Daoy (cell line): ENCODE results near the gene OR2F1. TPM values are rescaled to one million over a fixed set of nuclear protein-coding genes. Genes with fewer than 3 reads are reported as not detected.

Experiments
- DNase-seq: peaks from one replicate; pipeline ENCODE4 v3.0.0-alpha.2; 2015; ENCODE audit warnings: low read depth
- total RNA-seq: library from RNA; depleted of rRNA; stranded (reverse); fragments of >200 nt; shearing (Covaris generic); gene quantifications from 2 replicates; pipeline ENCODE4 v1.2.3, GENCODE V29; 2014; rRNA removed

Gene OR2F1, protein sequence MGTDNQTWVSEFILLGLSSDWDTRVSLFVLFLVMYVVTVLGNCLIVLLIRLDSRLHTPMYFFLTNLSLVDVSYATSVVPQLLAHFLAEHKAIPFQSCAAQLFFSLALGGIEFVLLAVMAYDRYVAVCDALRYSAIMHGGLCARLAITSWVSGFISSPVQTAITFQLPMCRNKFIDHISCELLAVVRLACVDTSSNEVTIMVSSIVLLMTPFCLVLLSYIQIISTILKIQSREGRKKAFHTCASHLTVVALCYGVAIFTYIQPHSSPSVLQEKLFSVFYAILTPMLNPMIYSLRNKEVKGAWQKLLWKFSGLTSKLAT
- not detected in 2 replicates for total RNA-seq

DNA sequence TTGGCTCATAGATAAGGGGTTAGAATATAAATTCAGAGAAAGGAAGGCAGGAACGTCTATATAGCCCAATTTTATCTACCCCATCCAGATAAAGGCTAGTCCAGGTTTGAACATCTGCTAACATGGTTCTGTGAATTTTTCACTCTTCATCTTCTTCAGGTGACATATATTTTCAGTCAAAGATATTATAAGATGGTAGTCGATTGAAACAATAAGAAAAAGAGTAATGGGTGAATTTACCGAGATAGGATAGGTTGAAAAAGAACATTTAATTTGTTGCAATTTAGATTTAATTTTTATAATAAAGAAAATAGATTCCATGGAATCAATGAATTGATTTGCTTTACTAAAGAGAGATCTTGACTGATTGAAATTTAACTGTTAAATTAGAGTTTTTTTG lies at the start of gene OR2F1:
TSS of gene OR2F1 (plus strand) at position 301 of the 400 bp plus-strand sequence. CDS start 5,127 bp downstream, outside the sequence.
- no peak for DNase-seq

DNA sequence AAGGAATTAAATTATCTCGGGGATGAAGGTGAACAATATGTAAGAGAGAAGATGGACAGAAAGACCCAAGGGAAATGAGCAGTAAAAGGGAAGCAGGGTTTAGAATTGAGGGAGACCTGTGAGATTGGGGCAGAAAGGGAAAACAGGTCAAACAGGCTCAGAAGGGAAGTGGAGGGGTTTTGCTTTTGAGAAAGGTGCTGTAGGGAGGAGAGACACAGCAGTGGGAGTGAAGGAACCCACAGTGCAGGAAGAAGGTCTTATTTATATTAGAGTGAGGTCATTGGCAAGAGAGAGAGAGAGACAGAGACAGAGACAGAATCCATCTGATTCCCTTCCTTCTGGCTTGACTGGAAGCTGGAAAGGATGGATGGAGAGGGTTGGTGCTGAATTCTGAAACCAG lies 49.1 kb upstream of the OR2F1 start:
- no peak for DNase-seq

DNA sequence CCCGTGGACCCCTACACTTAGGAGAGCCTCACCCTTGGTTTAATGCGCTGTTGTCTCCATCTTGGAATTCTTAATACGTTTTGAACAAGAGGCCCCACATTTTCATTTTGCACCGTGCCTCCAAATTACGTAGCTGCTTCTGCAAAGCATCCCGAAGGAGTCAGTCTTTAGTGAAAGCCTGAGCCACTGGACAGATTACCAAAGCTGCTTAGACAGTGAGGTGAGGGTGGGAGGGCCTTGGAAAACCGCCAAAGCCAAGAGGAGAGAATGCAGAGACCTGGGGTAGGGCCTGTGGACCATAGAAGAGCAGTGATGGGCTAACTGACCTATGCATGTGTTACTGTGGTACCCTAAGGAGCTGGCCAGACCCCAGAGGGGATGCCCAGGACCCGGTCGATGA lies 48.5 kb upstream of the OR2F1 start:
- DNase-seq: no peak

DNA sequence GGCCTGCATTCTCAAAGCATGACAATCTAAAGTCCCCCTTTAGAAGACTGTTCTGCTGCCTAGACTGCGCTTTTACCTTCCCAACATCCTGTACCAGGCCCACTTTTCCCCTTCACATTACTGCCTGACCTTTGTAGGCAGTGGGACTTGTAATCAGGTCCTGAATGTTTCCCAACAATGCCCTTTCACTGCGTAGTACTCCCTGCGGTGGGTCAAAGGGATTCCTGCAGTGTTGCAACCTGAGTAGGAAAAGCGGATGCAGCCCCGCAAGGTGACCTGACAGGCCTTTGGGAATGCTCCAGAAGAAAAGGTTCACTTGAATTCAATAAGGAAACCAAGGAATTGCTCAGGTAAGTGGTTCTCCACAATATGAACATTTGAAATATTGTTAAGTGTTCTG lies 47.7 kb upstream of the OR2F1 start:
- no peak for DNase-seq

DNA sequence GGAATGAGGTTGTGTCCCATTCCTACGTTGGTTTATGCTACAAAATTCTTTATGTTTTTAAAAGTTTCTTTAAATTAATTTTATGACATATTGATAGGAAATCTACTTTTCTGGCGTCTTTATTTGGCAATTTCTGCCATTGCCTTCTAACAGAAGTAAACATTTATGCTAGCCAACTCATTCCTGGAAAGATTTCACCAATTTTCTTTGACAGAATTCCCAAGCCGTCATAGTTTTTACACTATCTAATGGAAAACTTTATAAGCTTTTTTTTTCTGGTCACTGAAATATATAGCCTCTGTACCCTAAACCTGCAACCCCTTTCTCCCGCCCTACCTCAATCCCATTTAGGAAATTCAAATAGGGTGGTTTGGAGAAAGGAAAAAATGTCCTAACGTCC lies 46.5 kb upstream of the OR2F1 start:
- DNase-seq: no peak

DNA sequence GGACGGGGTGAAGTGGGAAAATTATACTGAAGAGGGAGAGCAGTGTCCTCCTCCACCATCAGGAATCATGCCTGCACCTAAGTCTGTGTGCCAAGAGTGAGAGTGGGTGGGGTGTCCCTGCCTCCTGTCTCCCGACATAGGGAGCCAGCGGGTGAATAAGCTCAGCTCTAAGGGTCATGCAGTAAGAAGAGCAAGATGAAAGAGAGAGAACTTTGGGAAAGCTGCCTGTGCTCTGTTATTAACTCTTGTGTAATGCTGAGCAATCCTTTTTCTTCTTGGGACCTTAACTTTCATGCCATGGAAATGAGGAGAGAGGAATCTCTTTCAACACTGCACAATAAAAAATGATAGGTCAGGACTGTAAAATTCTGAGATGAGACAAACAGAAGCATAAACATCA lies 44.8 kb upstream of the OR2F1 start:
- no peak for DNase-seq

DNA sequence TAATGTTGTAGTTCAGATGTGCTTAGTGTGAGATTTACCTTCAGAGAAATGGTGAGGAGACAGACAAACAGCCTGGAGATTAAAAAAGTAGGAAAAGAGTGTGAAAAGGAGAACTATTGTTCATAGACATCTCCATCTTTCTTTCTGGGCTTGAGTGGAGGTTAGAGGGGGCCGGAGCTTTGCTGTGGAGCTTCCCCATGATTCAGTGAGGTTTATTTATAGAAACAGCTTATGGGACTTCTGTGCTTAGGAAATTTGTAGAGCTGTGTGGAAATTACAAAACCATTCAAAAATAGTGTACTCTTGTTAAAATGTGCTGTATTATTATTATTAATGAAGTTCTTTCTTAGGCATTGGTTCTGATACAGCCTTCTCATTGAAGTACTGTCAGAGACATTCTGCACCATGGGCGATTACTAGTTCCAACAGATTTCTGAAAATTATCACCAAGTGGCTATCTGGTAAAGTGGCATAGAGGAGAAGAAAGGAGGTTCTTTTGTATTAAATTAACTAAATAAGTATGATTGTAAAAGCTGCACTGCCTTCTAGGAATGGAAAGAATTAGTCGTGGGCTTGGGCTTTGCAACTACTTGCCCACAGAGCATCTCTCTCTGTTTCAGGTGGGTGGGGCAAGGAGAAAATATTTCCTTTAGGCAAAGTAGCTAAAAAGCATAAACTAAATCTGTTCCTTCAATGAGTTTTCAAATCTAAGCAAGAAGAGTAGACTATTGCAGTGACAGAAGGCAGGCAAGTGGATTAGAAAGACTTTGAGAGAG lies 44.0 kb upstream of the OR2F1 start:
- DNase-seq: no peak

DNA sequence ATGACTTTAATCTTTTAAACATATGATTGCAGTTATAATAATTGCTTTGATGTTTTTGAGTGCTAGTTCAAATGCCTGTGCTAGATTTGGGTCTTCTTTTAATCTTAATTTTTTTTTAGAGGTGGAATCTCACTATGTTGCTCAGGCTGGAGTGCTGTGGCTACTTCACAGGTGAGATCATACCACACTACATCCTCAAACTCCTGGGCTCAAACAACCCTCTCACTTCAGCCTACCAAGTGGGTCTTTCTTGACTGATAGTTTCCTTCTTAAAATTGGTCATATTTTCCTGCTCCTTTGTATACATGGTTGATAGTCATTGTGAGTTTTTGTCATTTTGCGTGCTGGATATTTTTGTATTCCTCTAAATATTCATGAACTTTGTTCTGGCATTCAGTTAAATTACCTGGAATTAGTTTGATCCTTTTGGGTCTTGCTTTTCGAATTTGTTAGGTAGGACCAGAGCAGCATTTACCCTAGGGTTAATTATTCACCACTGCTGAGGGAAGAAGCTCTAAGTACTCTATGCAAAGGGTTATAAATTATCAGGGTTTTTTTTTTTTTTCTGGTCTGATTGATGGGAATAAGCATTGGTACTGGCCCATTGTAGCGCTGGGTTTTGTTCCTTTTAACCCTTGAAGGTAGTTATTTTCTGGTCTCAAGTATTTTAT lies 40.6 kb upstream of the OR2F1 start:
- no peak for DNase-seq

DNA sequence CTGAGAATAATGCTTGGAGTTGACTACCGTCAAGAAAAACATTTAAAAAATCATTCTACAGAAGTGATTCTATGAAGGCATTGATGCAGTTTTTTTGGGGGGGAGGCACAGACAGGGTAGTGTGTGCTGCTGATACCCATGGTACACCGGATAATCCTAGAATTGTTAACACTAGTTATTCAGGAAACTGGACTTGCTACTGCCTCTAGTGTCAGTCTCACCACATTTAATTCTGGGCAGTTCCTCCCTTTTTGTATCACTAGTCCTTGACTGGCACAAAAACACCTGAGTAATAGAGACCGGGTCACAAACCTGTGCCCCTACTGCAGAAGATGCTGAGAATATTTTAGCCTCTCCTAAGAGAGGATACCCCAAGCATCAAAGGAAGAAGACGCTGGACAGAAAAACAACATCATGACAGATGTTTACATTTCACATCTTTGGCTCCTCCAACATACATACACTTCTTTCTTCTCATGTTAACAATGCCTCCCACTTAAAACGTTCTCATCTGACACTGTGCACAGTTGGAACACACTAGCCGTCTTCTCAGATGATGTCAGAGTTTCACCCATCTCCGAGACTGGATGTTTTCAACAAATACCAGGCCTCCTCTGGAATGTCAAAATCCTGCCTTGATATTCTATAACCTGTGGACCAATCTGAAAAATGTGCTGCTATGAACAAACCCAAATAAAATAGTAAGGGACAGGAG lies 39.5 kb upstream of the OR2F1 start:
- no peak for DNase-seq

DNA sequence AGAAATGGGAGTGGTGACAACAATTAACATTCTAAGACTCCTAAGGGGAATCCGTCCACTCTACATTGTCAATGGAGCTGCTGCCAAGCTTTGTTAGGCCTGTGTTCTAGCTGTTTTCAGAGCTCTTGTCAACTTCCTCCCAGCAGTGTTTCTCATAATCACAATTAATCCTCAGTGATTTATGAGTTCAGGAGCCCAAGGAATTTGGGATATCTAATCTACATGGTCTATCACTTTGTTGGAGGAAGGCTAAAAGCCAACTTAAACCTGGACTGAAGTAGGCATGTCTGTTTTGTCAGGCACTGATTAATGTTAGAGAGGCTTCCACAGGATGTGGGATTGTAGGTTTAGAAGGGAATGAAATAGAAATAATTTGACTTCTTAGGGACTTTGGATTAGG lies 29.8 kb upstream of the OR2F1 start:
- DNase-seq: no peak

DNA sequence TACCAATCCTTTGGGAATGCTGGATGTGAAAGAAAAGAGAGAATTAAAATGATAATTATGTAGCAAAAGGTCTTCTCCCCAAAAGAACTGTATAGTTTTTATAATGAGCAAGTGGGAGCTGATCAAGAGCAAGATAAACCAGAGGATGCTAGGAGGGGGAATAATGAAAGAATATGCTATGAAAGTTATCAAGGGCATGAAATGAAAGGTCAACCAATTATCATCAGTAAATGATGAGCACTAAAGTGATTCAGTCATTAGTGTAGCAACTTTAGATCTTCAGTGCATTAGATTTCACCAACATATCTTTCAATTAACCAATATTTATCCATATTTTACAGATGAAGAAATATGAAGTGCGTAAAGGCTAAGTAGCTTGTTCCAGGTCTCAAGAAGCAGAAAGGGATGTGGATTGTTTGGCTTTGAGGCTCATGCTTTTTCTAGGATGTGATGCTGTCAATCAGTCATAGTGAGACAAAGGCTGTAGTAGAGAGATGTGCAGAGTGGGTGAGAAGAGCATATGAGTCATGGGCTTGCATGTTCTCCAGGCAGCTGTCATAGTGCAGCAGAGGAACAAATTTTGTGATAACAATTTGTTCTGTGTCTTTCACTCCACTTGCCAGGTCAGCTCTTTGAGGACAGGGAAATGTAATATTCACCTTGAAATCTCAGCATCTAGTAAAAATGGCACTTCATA lies 25.3 kb upstream of the OR2F1 start:
- DNase-seq: no peak

DNA sequence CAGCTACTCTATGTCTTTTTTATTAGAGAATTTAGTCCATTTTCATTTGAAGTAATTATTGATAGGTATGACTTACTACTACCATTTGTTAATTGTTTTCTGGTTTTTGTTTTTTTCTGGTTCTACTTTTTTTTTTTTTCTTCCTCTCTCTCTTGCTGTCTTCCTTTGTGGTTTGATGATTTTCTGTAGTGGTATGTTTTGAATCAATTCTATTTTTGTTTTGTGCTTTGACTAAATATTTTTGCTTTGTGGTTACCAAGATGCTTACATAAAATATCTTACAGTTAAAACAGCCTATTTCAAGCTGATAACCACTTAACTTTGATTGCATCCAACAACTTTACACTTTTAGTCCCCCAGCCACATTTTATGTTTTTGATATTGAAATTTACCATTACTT lies 22.9 kb upstream of the OR2F1 start:
- DNase-seq: no peak

DNA sequence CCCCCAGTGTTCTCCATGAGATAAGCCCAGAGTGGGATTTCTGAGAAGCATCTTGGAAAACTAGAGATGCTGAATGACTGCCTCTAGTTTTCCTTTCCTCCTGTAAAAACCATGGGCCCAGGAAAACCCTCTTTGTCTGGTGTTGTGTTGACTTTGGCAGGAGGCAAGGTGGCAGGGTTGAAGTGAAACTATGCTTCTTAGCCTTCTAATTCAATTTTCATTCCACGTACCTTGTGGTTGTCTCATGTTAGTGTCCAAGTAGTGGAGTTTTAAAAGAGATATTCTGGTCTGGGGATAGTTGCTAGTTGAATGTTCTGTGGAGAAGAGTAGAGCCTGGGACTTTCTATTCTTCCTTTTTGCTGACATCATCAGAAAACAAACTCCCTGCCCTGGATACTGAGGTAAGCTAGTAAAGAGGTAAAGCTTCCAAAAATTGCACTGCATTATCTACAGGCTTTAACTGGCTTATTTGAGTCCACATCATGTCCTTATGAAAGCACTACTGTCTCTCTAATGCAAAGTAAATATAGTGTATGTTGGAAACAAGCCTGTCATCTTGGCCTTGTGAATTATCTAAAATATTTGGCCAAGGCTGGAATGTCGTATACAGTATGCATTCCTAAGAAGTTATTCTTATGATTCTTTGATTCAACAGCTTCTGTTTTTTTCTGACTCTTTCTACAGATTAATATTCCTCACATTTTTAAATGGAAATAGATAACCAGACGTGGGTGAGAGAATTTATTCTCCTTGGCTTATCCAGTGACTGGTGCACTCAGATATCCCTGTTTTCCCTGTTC lies 19.9 kb upstream of the OR2F1 start, which contains the start of gene OR2F2:
TSS of gene OR2F2 (plus strand) at position 708 of the 800 bp plus-strand sequence. CDS start at position 708, 0 bp downstream.
- DNase-seq: no peak

DNA sequence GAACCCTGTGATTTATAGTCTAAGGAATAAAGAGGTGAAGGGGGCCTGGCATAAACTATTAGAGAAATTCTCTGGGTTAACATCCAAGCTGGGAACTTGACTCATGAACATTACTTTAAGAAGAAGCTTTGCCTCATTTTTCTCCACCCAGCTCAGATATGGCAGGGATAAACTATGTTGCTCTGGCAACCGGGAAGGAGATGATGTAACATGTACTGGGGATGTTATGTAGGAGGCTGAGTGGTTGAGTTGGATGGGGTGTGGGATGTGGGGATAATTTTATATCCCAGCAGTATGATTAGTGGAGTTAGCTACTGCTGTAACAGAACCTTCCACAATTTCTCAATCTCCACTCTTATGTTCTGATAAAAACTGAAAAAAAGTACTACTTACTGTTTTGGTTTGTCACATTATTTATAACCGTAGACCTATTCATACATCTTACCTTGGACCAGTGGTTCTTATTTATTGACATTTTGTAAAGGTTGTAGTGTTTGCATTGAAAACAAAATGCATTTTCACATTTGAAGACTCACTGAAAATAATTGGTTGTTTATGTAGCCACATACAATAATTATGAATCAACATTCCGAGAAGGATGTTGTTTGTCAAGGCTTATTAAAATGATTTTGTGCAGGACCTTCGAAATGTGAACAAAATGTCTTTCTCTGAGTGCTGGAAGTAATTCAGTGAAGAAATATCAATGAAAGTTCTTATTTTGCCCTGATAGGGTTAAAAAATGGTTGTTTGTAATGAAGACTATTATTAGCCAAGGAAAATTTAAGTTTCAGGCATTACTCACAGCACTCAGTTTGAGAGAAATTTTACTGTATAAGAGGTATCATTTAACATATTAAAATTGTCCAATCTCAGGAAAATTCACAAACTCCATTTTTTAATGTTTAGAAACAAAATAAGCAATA lies 18.3 kb upstream of the OR2F1 start:
- DNase-seq: no peak

DNA sequence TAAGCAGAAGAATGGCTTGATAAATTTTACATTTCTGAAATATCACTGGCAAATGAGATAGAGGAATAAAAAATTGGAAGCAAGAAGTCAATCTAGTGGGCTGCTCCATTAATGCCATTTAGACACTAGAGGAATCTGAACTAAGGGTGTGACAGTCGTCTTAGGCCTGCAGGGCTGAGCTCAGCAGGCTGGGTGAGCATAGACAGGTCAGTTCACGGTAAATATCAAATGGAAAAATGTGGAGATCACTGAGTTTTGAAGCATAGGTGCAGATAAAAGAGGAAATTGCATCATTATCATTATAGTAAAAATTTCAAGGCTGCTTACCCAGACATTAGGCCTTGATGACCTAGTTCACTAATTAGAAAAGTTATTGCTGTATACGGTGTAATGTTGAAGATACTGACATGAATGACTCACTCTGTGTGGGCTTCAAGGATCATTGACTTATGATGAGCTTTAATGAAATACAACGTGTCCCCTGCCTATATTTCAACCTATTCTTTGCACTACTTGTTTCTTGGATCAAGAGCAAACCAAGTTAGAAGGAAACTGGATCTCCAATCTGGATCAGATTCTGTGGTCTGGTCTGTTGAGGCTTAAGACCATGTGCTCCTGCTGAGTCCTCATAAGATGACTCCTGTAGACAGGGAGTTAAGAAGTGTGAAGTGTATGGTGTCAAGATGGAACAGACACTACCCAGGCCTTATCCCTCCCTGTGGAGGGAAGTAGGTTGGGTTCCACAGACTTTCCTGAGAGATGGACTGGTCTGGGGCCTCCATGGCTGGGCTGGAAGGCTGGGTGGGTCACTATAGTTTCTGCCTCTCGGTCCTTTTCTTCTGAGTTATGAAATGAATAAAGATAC lies 16.0 kb upstream of the OR2F1 start:
- no peak for DNase-seq

DNA sequence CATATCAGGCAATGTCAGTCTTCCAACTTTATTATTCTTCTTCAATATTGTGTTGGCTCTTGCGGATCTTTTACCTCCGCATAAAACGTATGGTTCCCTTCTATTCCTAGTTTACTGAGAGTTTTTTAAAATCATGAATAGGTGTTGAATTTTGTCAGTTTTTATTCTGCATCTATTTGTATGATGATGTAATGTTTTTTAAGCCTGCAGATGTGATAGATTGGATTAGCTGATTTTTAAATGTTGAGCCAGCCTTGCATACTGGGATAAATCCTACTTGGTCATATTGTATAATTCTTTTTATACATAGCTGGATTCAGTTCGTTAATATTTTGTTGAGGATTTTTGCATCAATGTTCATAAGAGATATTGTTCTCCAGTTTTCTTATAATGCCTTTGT lies 9.2 kb upstream of the OR2F1 start:
- no peak for DNase-seq

DNA sequence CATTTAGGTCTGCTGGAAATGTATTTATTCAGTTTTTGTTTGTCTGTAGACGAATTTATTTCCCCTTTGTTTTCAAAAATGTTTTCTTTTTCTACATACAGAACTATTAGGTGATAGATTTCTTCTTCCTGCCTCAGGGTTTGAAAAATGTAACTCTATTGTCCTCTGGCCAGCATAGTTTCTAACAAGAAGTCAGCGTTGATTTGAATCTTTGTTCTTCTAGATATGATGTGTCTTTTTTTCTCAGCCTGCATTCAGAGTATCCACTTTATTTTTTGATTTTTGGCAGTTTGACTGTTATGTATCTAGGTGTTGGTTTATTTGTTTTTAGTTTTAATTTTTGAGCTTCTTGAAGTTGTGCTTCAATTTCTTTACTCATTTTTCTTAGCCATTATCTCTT lies 7.5 kb upstream of the OR2F1 start:
- DNase-seq: no peak

DNA sequence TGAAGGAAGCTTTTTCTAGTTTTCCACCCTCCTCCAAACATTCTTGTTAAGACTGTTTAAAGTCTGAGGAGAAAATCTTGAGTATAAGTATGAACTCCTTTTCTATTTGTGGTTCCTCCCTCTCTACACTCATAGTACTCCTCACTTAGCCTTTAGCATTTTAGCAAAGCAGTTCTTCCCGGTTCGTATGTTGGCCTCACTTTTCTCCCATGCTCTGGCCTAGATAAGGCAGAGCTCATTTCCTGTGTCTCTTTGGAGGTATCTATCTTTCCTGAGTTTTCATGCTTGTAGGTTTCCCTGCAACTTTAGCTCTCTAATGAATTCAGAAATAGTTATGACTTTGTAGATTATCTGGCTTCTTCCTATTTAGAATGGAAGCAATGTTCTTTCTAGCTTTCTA lies 5.9 kb upstream of the OR2F1 start:
- DNase-seq: no peak
